GM11168 (cell line): ENCODE measurements around the gene OR12D1.
"Not testable (repeated sequence)": the region's sequence is repeated elsewhere in the genome, so short reads cannot be mapped to it uniquely, and the experiment has no call there.

Source experiments
- in situ Hi-C: fragments of 300-500 bp; cut with MboI; formaldehyde crosslinking; loops from one replicate; pipeline ENCODE4 v1.12.0; 2022; ENCODE audit warnings: low sequenced_read_pairs; ENCODE audit not compliant: unreplicated experiment

The OR12D1 gene

GRCh38 chr6:29414588-29414987 lies at the start of gene OR12D1:
Gene OR12D1, plus strand, starts transcription at chr6:29414928.
- in situ Hi-C loops = no loop called here

GRCh38 chr6:29368765-29369164 lies 46.0 kb upstream of the OR12D1 start, which contains the start of gene OR5V1:
Gene OR5V1, minus strand, starts transcription at chr6:29368865. Its CDS starts 12,670 bp downstream, at chr6:29356195.
- in situ Hi-C loops = no loop called here

- in situ Hi-C loops = no loop called here
These were observed 39.5 kb upstream of the OR12D1 start, which contains the start of gene OR12D3 for GRCh38 chr6:29375191-29375590. Gene OR12D3, minus strand, starts transcription at chr6:29375291. Its CDS starts 4 bp downstream, at chr6:29375287.

GRCh38 chr6:29376003-29376402 lies 38.7 kb upstream of the OR12D1 start:
- in situ Hi-C loops = no loop called here

- in situ Hi-C loops = no loop called here
These were observed 26.2 kb upstream of the OR12D1 start for GRCh38 chr6:29388533-29388932.

- in situ Hi-C loops = no loop called here
These were observed 19.4 kb upstream of the OR12D1 start, which contains the start of gene OR12D2 for GRCh38 chr6:29395331-29395730. Gene OR12D2, plus strand, starts transcription at chr6:29395631. Its CDS starts 1,069 bp downstream, at chr6:29396700.

- in situ Hi-C loops = no loop called here
These were observed 15.2 kb upstream of the OR12D1 start for GRCh38 chr6:29399525-29399924.

- in situ Hi-C loops = no loop called here
These were observed 10.9 kb upstream of the OR12D1 start for GRCh38 chr6:29403801-29404200.

- in situ Hi-C loops = no loop called here
These were observed 4.8 kb downstream of the OR12D1 start for GRCh38 chr6:29419516-29419915.

- in situ Hi-C loops = no loop called here
These were observed 9.4 kb downstream of the OR12D1 start for GRCh38 chr6:29424168-29424567.

GRCh38 chr6:29424575-29424974 lies 9.8 kb downstream of the OR12D1 start:
- in situ Hi-C loops = no loop called here

- in situ Hi-C loops = no loop called here
These were observed 10.3 kb downstream of the OR12D1 start for GRCh38 chr6:29425075-29425474.

- in situ Hi-C loops = no loop called here
These were observed 11.9 kb downstream of the OR12D1 start for GRCh38 chr6:29426654-29427053.

GRCh38 chr6:29436730-29437129 lies 22.0 kb downstream of the OR12D1 start:
- in situ Hi-C loops = not testable (repeated sequence)

- in situ Hi-C loops = no loop called here
These were observed 24.3 kb downstream of the OR12D1 start, which contains the start of gene OR10C1 for GRCh38 chr6:29439006-29439405. Gene OR10C1, plus strand, starts transcription at chr6:29439306. Its CDS starts 710 bp downstream, at chr6:29440016.

- in situ Hi-C loops = no loop called here
These were observed 28.0 kb downstream of the OR12D1 start for GRCh38 chr6:29442719-29443118.

GRCh38 chr6:29444031-29444430 lies 29.3 kb downstream of the OR12D1 start:
- in situ Hi-C loops = not testable (repeated sequence)

GRCh38 chr6:29447670-29448069 lies 32.9 kb downstream of the OR12D1 start:
- in situ Hi-C loops = no loop called here

- in situ Hi-C loops = no loop called here
These were observed 36.9 kb downstream of the OR12D1 start for GRCh38 chr6:29451471-29452193.

GRCh38 chr6:29456971-29457370 lies 42.2 kb downstream of the OR12D1 start, which contains the start of the genes OR11A1 and OR2H1:
Gene OR11A1, minus strand, starts transcription at chr6:29457071. Its CDS starts 29,430 bp downstream, at chr6:29427641.
Gene OR2H1, plus strand, starts transcription at chr6:29457155. Its CDS starts 4,615 bp downstream, at chr6:29461770.
- in situ Hi-C loops = no loop called here

GRCh38 chr6:29461021-29461814 lies 46.5 kb downstream of the OR12D1 start:
- in situ Hi-C loops = no loop called here
